Measurements from ENCODE around the gene LMTK3.

The LMTK3 gene

DNA sequence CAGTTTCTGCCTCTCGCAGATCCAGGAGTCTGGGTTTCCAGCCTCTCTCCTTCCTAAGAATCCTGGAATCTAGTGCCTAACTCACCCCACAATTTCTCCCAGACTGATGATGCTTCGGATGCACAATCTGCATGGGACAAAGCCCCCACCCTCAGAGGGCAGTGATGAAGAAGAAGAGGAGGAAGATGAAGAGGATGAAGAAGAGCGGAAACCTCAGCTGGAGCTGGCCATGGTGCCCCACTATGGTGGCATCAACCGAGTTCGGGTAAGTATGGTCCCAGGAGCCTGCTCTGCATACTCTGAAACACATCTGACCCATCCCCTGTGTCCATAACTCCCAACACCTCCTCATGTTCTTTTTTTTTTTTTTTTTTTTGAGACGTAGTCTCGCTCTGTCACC is 65.1 kb downstream of the LMTK3 start:
- H3K36me3 Mint-ChIP-seq (ENCODE audit: low read depth) = peaks cover 40% of the 10 kb centered on the region
- H3K4me3 Mint-ChIP-seq = peak overlapping the region; percentile 88
- no peak for DNase-seq
- peak overlapping the region; percentile 39 for H3K27ac Mint-ChIP-seq
- TF ChIP-seq, protein P1, sequence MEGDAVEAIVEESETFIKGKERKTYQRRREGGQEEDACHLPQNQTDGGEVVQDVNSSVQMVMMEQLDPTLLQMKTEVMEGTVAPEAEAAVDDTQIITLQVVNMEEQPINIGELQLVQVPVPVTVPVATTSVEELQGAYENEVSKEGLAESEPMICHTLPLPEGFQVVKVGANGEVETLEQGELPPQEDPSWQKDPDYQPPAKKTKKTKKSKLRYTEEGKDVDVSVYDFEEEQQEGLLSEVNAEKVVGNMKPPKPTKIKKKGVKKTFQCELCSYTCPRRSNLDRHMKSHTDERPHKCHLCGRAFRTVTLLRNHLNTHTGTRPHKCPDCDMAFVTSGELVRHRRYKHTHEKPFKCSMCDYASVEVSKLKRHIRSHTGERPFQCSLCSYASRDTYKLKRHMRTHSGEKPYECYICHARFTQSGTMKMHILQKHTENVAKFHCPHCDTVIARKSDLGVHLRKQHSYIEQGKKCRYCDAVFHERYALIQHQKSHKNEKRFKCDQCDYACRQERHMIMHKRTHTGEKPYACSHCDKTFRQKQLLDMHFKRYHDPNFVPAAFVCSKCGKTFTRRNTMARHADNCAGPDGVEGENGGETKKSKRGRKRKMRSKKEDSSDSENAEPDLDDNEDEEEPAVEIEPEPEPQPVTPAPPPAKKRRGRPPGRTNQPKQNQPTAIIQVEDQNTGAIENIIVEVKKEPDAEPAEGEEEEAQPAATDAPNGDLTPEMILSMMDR (IDR thresholded peaks at IDR 0.05) = no peak
- H3K4me1 Mint-ChIP-seq = peaks cover 35% of the 10 kb centered on the region
- H3K27me3 Mint-ChIP-seq (ENCODE audit: low read depth, poor library complexity) = no peaks in the 10 kb centered on the region
- peaks cover 4% of the 10 kb centered on the region for H3K9me3 Mint-ChIP-seq

DNA sequence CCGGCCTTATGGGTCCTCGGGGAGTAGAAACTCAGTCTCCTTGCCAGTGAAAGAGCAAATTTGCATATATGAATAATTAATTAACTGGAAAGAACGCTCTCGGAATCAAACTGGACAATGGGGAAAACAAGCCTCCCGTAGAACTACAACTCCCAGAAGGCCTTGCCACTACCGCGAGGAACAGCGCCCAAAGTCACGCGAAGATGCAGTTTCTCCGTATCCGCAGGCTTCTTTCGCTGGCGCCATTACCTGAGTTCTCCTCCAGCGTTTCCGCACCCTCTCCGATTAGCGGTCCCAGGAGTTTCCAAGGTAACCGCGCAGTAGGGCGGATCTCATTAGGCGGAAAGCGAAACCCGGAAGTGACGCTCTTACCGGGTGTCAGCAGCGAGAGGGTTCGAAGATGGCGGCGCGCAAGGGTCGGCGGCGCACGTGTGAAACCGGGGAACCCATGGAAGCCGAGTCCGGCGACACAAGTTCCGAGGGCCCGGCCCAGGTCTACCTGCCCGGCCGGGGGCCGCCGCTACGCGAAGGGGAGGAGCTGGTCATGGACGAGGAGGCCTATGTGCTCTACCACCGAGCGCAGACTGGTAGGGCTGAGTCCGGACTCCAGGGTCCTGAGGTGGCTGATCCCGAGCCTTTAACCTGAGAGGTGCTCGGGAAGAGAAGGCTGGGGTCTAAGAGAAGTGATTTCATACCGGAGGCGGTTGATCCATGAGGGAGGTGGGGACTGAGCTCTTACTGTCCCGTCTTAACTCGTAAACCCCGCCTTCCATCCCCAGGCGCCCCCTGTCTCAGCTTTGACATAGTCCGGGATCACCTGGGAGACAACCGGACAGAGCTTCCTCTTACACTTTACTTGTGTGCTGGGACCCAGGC is 65.8 kb downstream of the LMTK3 start, which contains the start of gene GRWD1:
Gene GRWD1, plus strand, starts transcription at position 378 of the 876 bp plus-strand sequence. Its CDS starts 23 bp downstream, at position 401.
- H3K36me3 Mint-ChIP-seq (ENCODE audit: low read depth) = peaks cover 38% of the 10 kb centered on the region
- TF ChIP-seq, protein P1 (IDR thresholded peaks at IDR 0.05) = no peak
- peaks cover 39% of the 10 kb centered on the region for H3K4me1 Mint-ChIP-seq
- peaks cover 4% of the 10 kb centered on the region for H3K9me3 Mint-ChIP-seq
- H3K27me3 Mint-ChIP-seq (ENCODE audit: low read depth, poor library complexity) = no peaks in the 10 kb centered on the region
- peak within 1 kb of the TSS; percentile 88 for H3K4me3 Mint-ChIP-seq
- DNase-seq = peak; percentile 87
- H3K27ac Mint-ChIP-seq = peak within 1 kb of the TSS; percentile 84

DNA sequence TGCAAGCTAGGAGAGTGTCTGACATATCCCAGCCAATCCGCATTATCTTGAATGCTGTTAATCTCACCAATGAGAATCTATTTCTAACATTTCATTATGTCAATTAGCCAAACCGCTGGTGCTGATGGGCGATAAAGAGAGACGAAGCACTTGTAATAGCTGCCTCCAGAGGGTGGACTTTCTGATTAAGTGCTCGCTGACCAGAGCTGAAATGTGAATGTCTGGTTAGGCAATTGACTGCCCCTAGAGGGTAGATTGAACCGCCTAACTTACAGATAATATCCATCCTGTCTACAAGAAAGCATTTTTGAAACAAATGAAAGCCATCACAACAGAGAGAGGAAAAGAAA is 66.4 kb downstream of the LMTK3 start:
- Mint-ChIP-seq H3K27me3 (ENCODE audit: low read depth, poor library complexity) (no peaks in the 10 kb centered on the region), H3K36me3 (ENCODE audit: low read depth) (peaks cover 38% of the 10 kb centered on the region), H3K4me3 (peak overlapping the region; percentile 88), H3K9me3 (peaks cover 4% of the 10 kb centered on the region), H3K27ac (peak overlapping the region; percentile 84), H3K4me1 (peaks cover 39% of the 10 kb centered on the region)
- TF ChIP-seq, protein P1 (IDR thresholded peaks at IDR 0.05) = peak; percentile 36
- no peak for DNase-seq

DNA sequence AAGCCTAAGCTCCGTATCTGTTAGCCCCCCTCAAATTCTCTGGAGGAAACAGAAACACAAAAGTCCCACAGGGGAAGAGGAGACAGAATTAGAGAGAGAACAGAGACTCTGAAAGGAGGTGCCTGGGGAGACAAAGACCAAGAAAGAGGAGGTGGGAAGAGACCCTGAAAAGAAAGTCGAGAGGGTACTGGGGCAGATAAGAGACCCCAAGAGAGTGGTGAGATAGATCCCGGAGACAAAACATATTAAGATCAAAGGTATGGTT is 66.8 kb downstream of the LMTK3 start:
- peaks cover 39% of the 10 kb centered on the region for H3K4me1 Mint-ChIP-seq
- no peaks in the 10 kb centered on the region for H3K27me3 Mint-ChIP-seq (ENCODE audit: low read depth, poor library complexity)
- H3K36me3 Mint-ChIP-seq (ENCODE audit: low read depth) = peaks cover 38% of the 10 kb centered on the region
- H3K4me3 Mint-ChIP-seq = peak overlapping the region; percentile 88
- no peak for DNase-seq
- TF ChIP-seq, protein P1 (IDR thresholded peaks at IDR 0.05) = no peak
- peak overlapping the region; percentile 84 for H3K27ac Mint-ChIP-seq
- H3K9me3 Mint-ChIP-seq = peaks cover 4% of the 10 kb centered on the region

DNA sequence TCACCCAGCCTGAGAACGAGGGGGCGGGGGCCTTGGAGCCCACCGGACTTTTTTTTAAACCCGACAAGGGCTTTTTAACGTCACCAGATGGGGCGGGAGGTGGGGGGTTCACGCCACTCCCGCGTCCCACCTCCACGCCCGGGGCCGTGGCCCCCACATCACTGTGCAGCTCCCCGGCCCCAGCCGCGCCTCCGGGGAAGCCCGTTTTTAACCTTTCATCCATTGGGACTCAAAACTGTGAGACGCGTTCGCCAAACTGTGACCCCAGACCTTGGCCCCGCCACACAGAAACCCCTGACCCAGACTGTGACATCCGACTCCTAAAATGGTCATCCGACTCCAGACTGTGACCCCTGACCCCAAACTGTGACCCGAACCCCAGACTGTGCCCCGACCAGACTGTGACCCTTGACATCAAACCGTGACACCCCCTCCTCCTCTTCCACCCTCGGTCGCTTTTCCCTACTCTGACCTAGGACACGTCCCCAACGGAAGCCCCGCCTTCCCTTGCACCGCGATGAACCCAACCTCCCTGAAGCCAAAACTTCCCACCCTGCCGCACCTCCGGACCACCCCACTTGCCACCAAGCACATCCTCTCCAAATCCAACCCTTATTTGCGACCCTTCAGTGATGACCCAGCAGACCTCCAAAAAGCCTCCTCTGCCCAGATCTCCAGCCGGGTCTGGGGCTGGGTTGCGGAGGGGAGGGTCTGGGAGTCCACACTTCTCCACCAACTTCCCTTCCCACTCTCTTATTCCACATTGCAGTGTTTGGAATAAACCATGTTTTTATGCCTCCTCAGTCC is 67.3 kb downstream of the LMTK3 start:
- H3K27ac Mint-ChIP-seq = peak overlapping the region; percentile 84
- DNase-seq = peak; percentile 32
- peaks cover 39% of the 10 kb centered on the region for H3K4me1 Mint-ChIP-seq
- H3K4me3 Mint-ChIP-seq = peak overlapping the region; percentile 88
- H3K27me3 Mint-ChIP-seq (ENCODE audit: low read depth, poor library complexity) = no peaks in the 10 kb centered on the region
- H3K9me3 Mint-ChIP-seq = peaks cover 4% of the 10 kb centered on the region
- H3K36me3 Mint-ChIP-seq (ENCODE audit: low read depth) = peaks cover 38% of the 10 kb centered on the region
- TF ChIP-seq, protein P1 (IDR thresholded peaks at IDR 0.05) = no peak

Measured in nephron progenitor cell (in vitro differentiated cells).